NCI-H1436 (cell line): Measurements from ENCODE around the gene SEPTIN1.
"Not testable (repeated sequence)": the region's sequence is repeated elsewhere in the genome, so short reads cannot be mapped to it uniquely, and the experiment has no call there.

ENCODE experiments used
- DNase-seq: peaks from one replicate; lab custom pipeline; 2025; lab: John Stamatoyannopoulos, UW

The SEPTIN1 gene

DNA sequence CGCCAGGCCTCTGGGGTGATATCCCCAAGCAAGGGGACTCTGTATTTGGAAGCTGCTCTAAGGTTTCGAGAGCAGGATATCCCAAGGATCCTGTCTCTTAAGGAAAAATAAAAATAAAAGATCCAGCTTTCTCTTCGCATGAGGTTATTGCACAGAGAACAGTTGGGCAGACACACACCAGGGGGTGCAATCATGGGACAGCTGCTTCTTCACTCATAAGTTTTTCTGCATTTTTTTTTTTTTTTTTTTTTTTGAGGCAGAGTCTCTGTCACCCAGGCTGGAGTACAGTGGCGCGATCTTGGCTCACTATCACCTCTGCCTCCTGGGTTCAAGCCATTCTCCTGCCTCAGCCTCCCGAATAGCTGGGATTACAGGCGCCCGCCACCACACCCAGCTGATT lies 40.4 kb downstream of the SEPTIN1 start:
- not testable (repeated sequence) for DNase-seq

DNA sequence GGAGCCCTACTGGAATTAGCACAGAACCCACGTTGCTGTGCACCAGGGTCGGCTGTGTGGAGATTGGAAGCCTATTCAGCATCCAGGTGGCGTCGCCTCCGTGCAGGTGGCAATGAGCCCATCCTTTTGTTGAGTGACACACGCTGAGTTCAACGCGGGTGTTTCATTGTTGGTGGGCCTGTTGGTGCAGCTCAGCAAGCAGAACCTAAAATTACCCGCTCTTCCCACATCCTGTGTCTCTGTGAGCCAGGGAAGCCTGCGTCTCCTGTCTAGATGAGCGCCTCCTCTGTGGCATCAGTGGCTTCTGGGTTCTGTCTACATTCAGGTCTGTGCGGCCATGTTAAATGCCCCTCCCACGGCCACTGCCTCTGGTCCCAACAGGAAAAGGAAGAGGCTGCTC lies 41.7 kb downstream of the SEPTIN1 start:
- no peak for DNase-seq

DNA sequence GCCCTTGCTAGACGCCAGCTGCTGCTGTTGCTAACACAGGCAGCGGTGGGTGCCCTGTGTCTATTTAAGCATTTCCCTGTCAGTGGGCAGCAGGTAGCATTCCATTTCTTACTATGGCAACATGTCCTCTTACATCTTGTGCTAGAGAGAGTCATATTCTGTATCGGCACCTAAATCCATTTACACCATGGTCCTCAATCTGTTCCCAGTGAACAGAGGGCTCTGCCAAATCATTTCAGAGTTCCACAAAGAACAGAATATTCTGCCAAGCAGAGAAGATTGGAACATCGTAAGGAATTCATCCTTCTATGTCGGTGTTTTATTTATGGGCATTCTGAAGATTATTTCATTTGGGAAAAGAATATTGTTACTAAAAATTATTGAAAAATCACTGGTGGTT lies 43.6 kb downstream of the SEPTIN1 start:
- DNase-seq, result not testable (repeated sequence)

DNA sequence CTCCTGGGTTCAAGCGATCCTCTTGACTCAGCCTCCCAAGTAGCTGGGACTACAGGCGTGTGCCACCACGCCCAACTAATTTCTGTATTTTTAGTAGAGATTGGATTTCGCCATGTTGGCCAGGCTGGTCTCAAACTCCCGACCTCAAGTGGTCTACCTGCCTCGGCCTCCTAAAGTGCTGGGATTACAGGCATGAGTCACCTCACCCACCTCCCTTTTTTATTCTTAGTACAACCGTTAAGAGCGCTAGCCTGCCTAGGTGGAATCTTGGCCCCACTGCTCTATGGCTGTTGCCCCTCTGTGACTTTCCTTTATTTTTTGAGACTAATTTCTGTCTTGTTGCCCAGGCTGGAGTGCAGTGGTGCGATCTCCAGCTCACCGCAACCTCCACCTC lies 44.4 kb downstream of the SEPTIN1 start:
- DNase-seq, result not testable (repeated sequence)

DNA sequence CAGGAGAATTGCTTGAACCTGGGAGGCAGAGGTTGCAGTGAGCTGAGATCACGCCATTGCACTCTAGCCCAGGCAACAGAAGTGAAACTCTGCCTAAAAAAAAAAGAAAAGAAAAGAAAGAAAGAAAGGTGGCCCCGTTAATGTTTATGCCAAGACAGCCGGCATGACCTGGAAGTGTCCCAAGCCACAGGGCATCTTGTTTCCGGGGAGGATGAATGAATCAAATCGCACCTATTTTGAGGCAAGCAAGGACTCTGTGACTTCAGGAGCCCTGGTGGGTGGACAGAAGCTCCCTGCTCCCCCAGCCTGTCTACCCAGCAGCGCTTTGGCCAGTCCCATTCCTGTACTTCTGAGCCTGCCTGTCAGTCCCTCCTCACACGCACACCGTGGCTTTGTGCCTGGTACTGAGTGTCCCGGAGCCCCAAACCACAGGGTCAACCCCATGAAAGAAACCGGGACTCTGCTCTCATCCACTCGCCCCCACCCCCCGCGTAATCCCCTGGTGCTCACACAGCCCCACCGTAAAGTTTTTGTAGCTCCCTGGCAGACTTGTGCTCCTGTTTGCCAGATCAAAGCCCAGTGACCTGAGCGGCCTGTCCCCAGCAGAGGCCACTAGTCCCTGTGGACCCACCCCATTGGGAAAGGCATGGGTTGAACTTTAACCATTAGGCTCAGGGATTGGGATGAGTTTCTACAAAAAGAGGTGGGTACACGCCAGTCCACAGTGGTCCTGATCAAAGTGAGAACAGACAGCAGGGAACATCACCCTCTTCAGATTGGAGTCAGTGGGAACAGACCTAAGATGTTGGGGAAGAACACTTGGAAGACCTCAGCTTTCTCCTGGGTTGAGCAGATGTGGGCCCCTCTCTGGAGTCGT lies 46.5 kb downstream of the SEPTIN1 start:
- no peak for DNase-seq

DNA sequence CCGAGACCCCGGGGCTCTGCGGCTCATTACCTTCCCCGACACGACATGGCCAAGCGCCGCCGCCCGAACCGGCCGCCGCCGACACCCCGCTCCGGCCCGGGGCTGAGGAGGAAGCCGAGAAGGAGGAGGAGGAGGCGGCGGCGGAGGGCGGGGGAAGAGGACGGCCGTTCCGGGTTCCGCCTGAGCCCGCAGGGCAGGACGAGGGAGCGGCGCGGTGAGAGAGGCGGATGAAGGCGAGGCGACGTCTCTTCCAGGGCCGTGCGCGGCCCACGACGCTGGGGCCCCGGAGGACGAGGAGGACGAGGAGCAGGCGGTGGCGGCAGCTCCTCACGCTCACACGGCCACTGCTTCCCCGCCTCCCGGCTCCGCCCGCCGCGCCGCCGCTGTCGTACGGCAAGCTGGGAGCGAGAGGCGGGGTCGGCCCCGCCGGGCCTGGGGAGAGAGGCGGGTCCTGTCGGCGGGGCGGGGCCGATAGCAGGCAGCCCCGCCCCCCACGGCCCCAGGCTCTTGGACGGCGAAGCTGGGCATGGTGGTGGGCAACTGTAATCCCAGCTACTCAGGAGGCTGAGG lies 47.2 kb downstream of the SEPTIN1 start:
- DNase-seq, result peak; percentile 59

DNA sequence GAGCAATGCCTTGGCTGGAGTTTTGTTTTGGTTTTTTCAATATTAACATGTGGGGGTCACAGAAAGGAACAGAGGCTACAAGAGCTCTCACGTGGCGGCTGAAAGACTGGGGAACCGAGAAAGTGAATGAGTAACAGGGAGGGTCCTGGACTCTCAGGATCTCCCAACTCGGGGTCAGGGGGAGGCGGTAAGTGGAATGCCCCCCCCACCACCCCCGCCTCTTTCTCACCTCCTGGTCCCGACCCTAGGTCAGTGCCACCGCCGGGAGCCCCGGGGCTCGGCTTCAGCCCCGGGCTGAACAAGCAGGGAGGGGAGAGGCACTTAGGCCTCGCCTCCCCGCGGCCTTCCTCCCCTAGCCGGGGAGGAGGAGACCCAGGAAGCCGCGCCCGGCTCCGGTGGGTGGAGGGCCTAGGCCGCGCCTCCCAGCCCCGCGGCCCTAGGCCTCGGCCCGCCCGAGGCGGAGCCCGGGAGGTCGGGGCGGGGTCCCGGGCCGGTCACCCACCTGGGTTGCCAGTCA lies 47.8 kb downstream of the SEPTIN1 start:
- peak; percentile 52 for DNase-seq
